Neuronal stem cell (in vitro differentiated cells): ENCODE data around the gene IFNLR1.
"Not testable (repeated sequence)": the region's sequence is repeated elsewhere in the genome, so short reads cannot be mapped to it uniquely, and the experiment has no call there.

ENCODE experiments used
- DNase-seq: peaks from one replicate; pipeline ENCODE4 v3.0.0-alpha.2; 2013; ENCODE audit warnings: low spot score
- H2AFZ ChIP-seq: one replicate; pipeline ENCODE4 v1.6.1; 2013; ENCODE audit warnings: mild to moderate bottlenecking, low read length, inconsistent platforms
- H2AK5ac ChIP-seq: 2 replicates; pipeline ENCODE4 v1.6.1; 2013; ENCODE audit warnings: low read depth, mild to moderate bottlenecking, inconsistent platforms, low read length, moderate library complexity, mixed read lengths
- H2BK120ac ChIP-seq: 2 replicates; pipeline ENCODE4 v1.6.1; 2013; ENCODE audit warnings: low read depth, mild to moderate bottlenecking, inconsistent platforms, low read length, moderate library complexity, mixed read lengths
- H2BK12ac ChIP-seq: one replicate; pipeline ENCODE4 v1.6.1; 2013; ENCODE audit warnings: low read length, inconsistent platforms
- H2BK15ac ChIP-seq: 2 replicates; pipeline ENCODE4 v1.6.1; 2013; ENCODE audit warnings: mild to moderate bottlenecking, low read length, inconsistent platforms, mixed read lengths
- H2BK5ac ChIP-seq: one replicate; pipeline ENCODE4 v1.6.1; 2013; ENCODE audit warnings: inconsistent platforms, mild to moderate bottlenecking, low read length, moderate library complexity
- H3K14ac ChIP-seq: one replicate; pipeline ENCODE4 v1.6.1; 2013; ENCODE audit warnings: low read length, inconsistent platforms
- H3K18ac ChIP-seq: 2 replicates; pipeline ENCODE4 v1.6.1; 2013; ENCODE audit warnings: low read length, inconsistent platforms
- H3K23ac ChIP-seq: 2 replicates; pipeline ENCODE4 v1.6.1; 2013; ENCODE audit warnings: low read depth, mild to moderate bottlenecking, mixed read lengths, low read length, inconsistent platforms; ENCODE audit not compliant: poor library complexity
- H3K27ac ChIP-seq: replicated peaks from 3 replicates; pipeline ENCODE4 v1.5.1; 2013; ENCODE audit warnings: low read length, inconsistent platforms
- H3K27me3 ChIP-seq, 3 experiments: 2 replicates each; pipeline ENCODE4 v1.6.1; 2013; ENCODE audit warnings: low read length in 3 of 3, mild to moderate bottlenecking in 2 of 3, inconsistent platforms in 1 of 3, low read depth in 1 of 3, mixed read lengths in 1 of 3, moderate library complexity in 1 of 3; ENCODE audit not compliant: control insufficient read depth in 3 of 3, insufficient read depth in 3 of 3
- H3K36me3 ChIP-seq, 2 donors: replicated peaks in 1 of 2; 2 replicates each; pipeline ENCODE4 v1.6.1; 2013; ENCODE audit warnings: low read length in 2 of 2; ENCODE audit not compliant: control insufficient read depth in 2 of 2, insufficient read depth in 2 of 2
- H3K4ac ChIP-seq: 2 replicates; pipeline ENCODE4 v1.6.1; 2013; ENCODE audit warnings: inconsistent platforms, mild to moderate bottlenecking, low read length, moderate library complexity
- H3K4me1 ChIP-seq, 2 donors: 1 replicate in 1 of 2; 2 replicates in 1 of 2; pipeline ENCODE4 v1.6.1; 2013; ENCODE audit warnings: low read length in 2 of 2, low read depth in 1 of 2; ENCODE audit not compliant: control insufficient read depth in 2 of 2, insufficient read depth in 1 of 2
- H3K4me2 ChIP-seq: one replicate; pipeline ENCODE4 v1.6.1; 2013; ENCODE audit warnings: mild to moderate bottlenecking, low read length, inconsistent platforms; ENCODE audit not compliant: insufficient read depth, poor library complexity, severe bottlenecking
- H3K4me3 ChIP-seq, 2 donors: 2 replicates each; pipeline ENCODE4 v1.5.1; 2013; ENCODE audit warnings: low read length in 2 of 2, mild to moderate bottlenecking in 2 of 2, inconsistent platforms in 1 of 2, moderate library complexity in 1 of 2
- H3K79me1 ChIP-seq: one replicate; pipeline ENCODE4 v1.6.1; 2013; ENCODE audit warnings: low read depth, mild to moderate bottlenecking, inconsistent platforms, low read length, moderate library complexity
- H3K9ac ChIP-seq: one replicate; pipeline ENCODE4 v1.6.1; 2013; ENCODE audit warnings: mild to moderate bottlenecking, low read depth, low read length, inconsistent platforms; ENCODE audit not compliant: poor library complexity
- H3K9me3 ChIP-seq, 2 donors: replicated peaks in 1 of 2; 2 replicates each; pipeline versions ENCODE3 to v1.6.1; 2013; ENCODE audit warnings: low read length in 2 of 2, mild to moderate bottlenecking in 2 of 2, inconsistent platforms in 1 of 2, low read depth in 1 of 2, mixed read lengths in 1 of 2, moderate library complexity in 1 of 2; ENCODE audit not compliant: control insufficient read depth in 2 of 2, insufficient read depth in 1 of 2
- H4K8ac ChIP-seq: one replicate; pipeline ENCODE4 v1.6.1; 2013; ENCODE audit warnings: low read depth, mild to moderate bottlenecking, inconsistent platforms, low read length, moderate library complexity
- H4K91ac ChIP-seq: one replicate; pipeline ENCODE4 v1.6.1; 2013; ENCODE audit warnings: low read length, low read depth, mild to moderate bottlenecking, inconsistent platforms; ENCODE audit not compliant: poor library complexity
- WGBS, 2 donors: extraction: QIAGEN DNeasy Blood & Tissue Kit; methylation state at CpG; one replicate each; pipeline ENCODE4 v1.1.7; 2013; ENCODE audit warnings: missing lambda C conversion rate in 2 of 2, mixed read lengths in 1 of 2; ENCODE audit not compliant: insufficient read length in 2 of 2, insufficient replicate concordance in 1 of 2; ENCODE audit errors: extremely low coverage in 2 of 2; 5-methylcytosine and 5-hydroxymethylcytosine counted together

The IFNLR1 gene

GRCh38 chr1:24209097-24209496 is 22.0 kb upstream of the IFNLR1 start:
- Histone ChIP-seq H3K4me1 (peaks cover 0 to 3% of the 10 kb centered on the region in 2 donors), H2BK12ac (no peak overlapping the region), H3K9me3 (peaks cover 0 to 2% of the 10 kb centered on the region in 2 donors), H3K9ac (no peak overlapping the region), H3K36me3 (no peaks in the 10 kb centered on the region), H4K8ac (no peak overlapping the region), H3K4me3 (no peak overlapping the region), H3K23ac (no peak overlapping the region), H2BK5ac (no peak overlapping the region), H3K4ac (no peak overlapping the region), H2AFZ (no peak overlapping the region), H3K14ac (no peak overlapping the region), H2BK120ac (no peak overlapping the region), H2AK5ac (no peak overlapping the region), H3K79me1 (no peaks in the 10 kb centered on the region), H3K4me2 (no peak overlapping the region), H3K27ac (no peak overlapping the region), H2BK15ac (no peak overlapping the region), H3K18ac (no peak overlapping the region), H3K27me3 (peaks cover 0 to 2% (median 0%) of the 10 kb centered on the region in 3 experiments), H4K91ac (no peak overlapping the region)
- WGBS, 2 donors = no CpG with 5 or more reads among the region's 5 CpGs
- DNase-seq = no peak

GRCh38 chr1:24207709-24208108 is 20.6 kb upstream of the IFNLR1 start:
- Histone ChIP-seq H3K4ac (no peak overlapping the region), H2BK5ac (no peak overlapping the region), H3K14ac (no peak overlapping the region), H4K91ac (no peak overlapping the region), H2AK5ac (no peak overlapping the region), H2BK120ac (no peak overlapping the region), H3K4me3 (no peak overlapping the region), H3K9ac (no peak overlapping the region), H3K27ac (no peak overlapping the region), H3K18ac (no peak overlapping the region), H3K79me1 (no peaks in the 10 kb centered on the region), H3K4me2 (no peak overlapping the region), H2BK15ac (no peak overlapping the region), H4K8ac (no peak overlapping the region), H3K23ac (no peak overlapping the region), H3K36me3 (no peaks in the 10 kb centered on the region), H2BK12ac (no peak overlapping the region), H2AFZ (no peak overlapping the region), H3K27me3 (peaks cover 0 to 2% (median 0%) of the 10 kb centered on the region in 3 experiments), H3K4me1 (peaks cover 0 to 3% of the 10 kb centered on the region in 2 donors), H3K9me3 (peaks cover 0 to 2% of the 10 kb centered on the region in 2 donors)
- no peak for DNase-seq
- no CpG with 5 or more reads among the region's 6 CpGs for WGBS, 2 donors

- not testable (repeated sequence) for H2BK120ac ChIP-seq, H3K27me3 ChIP-seq, H3K27ac ChIP-seq, H3K36me3 ChIP-seq, H3K4me3 ChIP-seq, H2AK5ac ChIP-seq, H2BK12ac ChIP-seq, H4K91ac ChIP-seq, H3K18ac ChIP-seq, H3K4me2 ChIP-seq, H4K8ac ChIP-seq, H3K4ac ChIP-seq, H3K9me3 ChIP-seq, H2AFZ ChIP-seq, DNase-seq, H3K4me1 ChIP-seq, H3K9ac ChIP-seq, H2BK5ac ChIP-seq, H3K14ac ChIP-seq, H3K79me1 ChIP-seq, H3K23ac ChIP-seq, H2BK15ac ChIP-seq
- no CpG with 5 or more reads among the region's 9 CpGs for WGBS, 2 donors
These were observed 20.3 kb upstream of the IFNLR1 start for GRCh38 chr1:24207395-24207687.

- Histone ChIP-seq H2BK120ac (no peak overlapping the region), H4K8ac (no peak overlapping the region), H4K91ac (no peak overlapping the region), H3K79me1 (no peaks in the 10 kb centered on the region), H3K4ac (no peak overlapping the region), H2BK15ac (peak overlapping the region; percentile 30), H3K27me3 (peaks cover 0 to 2% (median 0%) of the 10 kb centered on the region in 3 experiments), H3K27ac (no peak overlapping the region), H3K4me2 (no peak overlapping the region), H3K36me3 (no peaks in the 10 kb centered on the region), H3K23ac (peak overlapping the region; percentile 23), H2BK5ac (no peak overlapping the region), H2AK5ac (peak overlapping the region; percentile 15), H3K9ac (no peak overlapping the region), H2BK12ac (no peak overlapping the region), H2AFZ (no peak overlapping the region), H3K14ac (peak overlapping the region; percentile 14), H3K18ac (peak overlapping the region; percentile 31), H3K9me3 (no peaks in the 10 kb centered on the region), H3K4me1 (peaks cover 0 to 3% of the 10 kb centered on the region in 2 donors), H3K4me3 (no peak overlapping the region)
- WGBS, 2 donors = no CpG with 5 or more reads among the region's 12 CpGs
- DNase-seq = no peak
These were observed 19.7 kb upstream of the IFNLR1 start for GRCh38 chr1:24206516-24207394.
